H1 (cell line): ENCODE data around the gene ALOX15. TPM values are rescaled to one million over a fixed set of nuclear protein-coding genes. Genes with fewer than 3 reads are reported as not detected.

Experiments
- CTCF ChIA-PET: fragments of 300-600 bp; sonication (Branson Sonifier 250); formaldehyde crosslinking; loops from one replicate; lab custom pipeline; 2021; ENCODE audit not compliant: partially characterized antibody; lab: Charles Lee
- POLR2A ChIA-PET: fragments of 300-600 bp; sonication (Branson Sonifier 250); formaldehyde crosslinking; loops from one replicate; lab custom pipeline; 2021; ENCODE audit warnings: inconsistent platforms; ENCODE audit not compliant: partially characterized antibody; lab: Charles Lee
- DNase-seq, 2 experiments: peaks; one replicate each; pipeline versions ENCODE4 v3.0.0 to v3.0.0-alpha.2; 2010 to 2022; ENCODE audit warnings: low spot score in 2 of 2, low read depth in 1 of 2, mixed read lengths in 1 of 2
- FAIRE-seq: peaks from 2 replicates; lab custom pipeline; 2011; peaks lifted over from hg19 to GRCh38; lab: Jason Lieb, UNC
- H2AFZ ChIP-seq: 2 replicates; pipeline ENCODE4 v1.8.1; 2012; ENCODE audit warnings: low read length, inconsistent platforms
- H2AK5ac ChIP-seq: 2 replicates; pipeline ENCODE4 v1.6.1; 2013; ENCODE audit warnings: low read depth, low read length
- H2BK120ac ChIP-seq: replicated peaks from 2 replicates; pipeline ENCODE3; 2013; ENCODE audit warnings: low read depth, low read length, inconsistent platforms
- H2BK12ac ChIP-seq: 2 replicates; pipeline ENCODE4 v1.6.1; 2013; ENCODE audit warnings: low read depth, low read length
- H2BK15ac ChIP-seq: 2 replicates; pipeline ENCODE4 v1.6.1; 2013; ENCODE audit warnings: low read length
- H2BK20ac ChIP-seq: 2 replicates; pipeline ENCODE4 v1.6.1; 2013; ENCODE audit warnings: low read length
- H2BK5ac ChIP-seq: 2 replicates; pipeline ENCODE4 v1.6.1; 2013; ENCODE audit warnings: low read depth, low read length
- H3K14ac ChIP-seq: 2 replicates; pipeline ENCODE4 v1.6.1; 2013; ENCODE audit warnings: inconsistent platforms; ENCODE audit not compliant: insufficient read length
- H3K18ac ChIP-seq: 2 replicates; pipeline ENCODE4 v1.6.1; 2013; ENCODE audit warnings: low read length; ENCODE audit errors: extremely low read depth
- H3K23ac ChIP-seq: 2 replicates; pipeline ENCODE4 v1.6.1; 2013; ENCODE audit warnings: inconsistent platforms; ENCODE audit not compliant: insufficient read length
- H3K23me2 ChIP-seq: 2 replicates; pipeline ENCODE4 v1.6.1; 2013; ENCODE audit warnings: low read depth, low read length
- H3K27ac ChIP-seq: 2 replicates; pipeline ENCODE4 v1.6.1; 2011; ENCODE audit warnings: low read depth, low read length, inconsistent platforms
- H3K27me3 ChIP-seq, 4 experiments: replicated peaks in 1 of 4; 1 replicate in 1 of 4; 2 replicates in 3 of 4; pipeline versions ENCODE4 v1.6.1 to v1.8.1; 2011 to 2013; ENCODE audit warnings: low read length in 3 of 4, mild to moderate bottlenecking in 3 of 4, inconsistent platforms in 2 of 4, mixed read lengths in 2 of 4, moderate library complexity in 1 of 4; ENCODE audit not compliant: control insufficient read depth in 3 of 4, insufficient read depth in 3 of 4; ENCODE audit errors: extremely low read depth in 1 of 4
- H3K36me3 ChIP-seq, 4 experiments: 2 replicates each; pipeline versions ENCODE4 v1.6.1 to v1.8.1; 2011 to 2013; ENCODE audit warnings: mild to moderate bottlenecking in 4 of 4, low read length in 3 of 4, moderate library complexity in 2 of 4, control low read depth in 1 of 4, inconsistent platforms in 1 of 4; ENCODE audit not compliant: insufficient read depth in 4 of 4, control insufficient read depth in 2 of 4
- H3K4ac ChIP-seq: replicated peaks from 2 replicates; pipeline ENCODE3; 2013; ENCODE audit warnings: low read length, low read depth, mixed read lengths, inconsistent platforms; ENCODE audit not compliant: insufficient read length
- H3K4me1 ChIP-seq, 4 experiments: replicated peaks in 1 of 4; 1 replicate in 1 of 4; 2 replicates in 3 of 4; pipeline versions ENCODE4 v1.6.1 to v1.8.1; 2011 to 2013; ENCODE audit warnings: low read length in 3 of 4, inconsistent platforms in 2 of 4, mixed read lengths in 1 of 4; ENCODE audit not compliant: insufficient read depth in 4 of 4, control insufficient read depth in 3 of 4
- H3K4me2 ChIP-seq, 2 experiments: 2 replicates each; pipeline versions ENCODE4 v1.6.1 to v1.8.1; 2011 to 2013; ENCODE audit warnings: low read depth in 2 of 2, low read length in 2 of 2, control low read depth in 1 of 2, inconsistent platforms in 1 of 2, mild to moderate bottlenecking in 1 of 2; ENCODE audit not compliant: insufficient read depth in 1 of 2
- H3K4me3 ChIP-seq, 4 experiments: fragments of 200-600, 300-600 bp in 1 of 4; sonication (generic), shearing (Covaris generic), sonication (Bioruptor Twin) in 1 of 4; 2 replicates each; pipeline versions ENCODE4 v1.5.1 to v1.8.1; 2011 to 2016; ENCODE audit warnings: low read length in 4 of 4, low read depth in 3 of 4, control low read depth in 2 of 4, inconsistent platforms in 2 of 4, mild to moderate bottlenecking in 2 of 4, mixed read lengths in 1 of 4, moderate library complexity in 1 of 4; ENCODE audit not compliant: insufficient read depth in 2 of 4; ENCODE audit errors: extremely low read depth in 1 of 4
- H3K56ac ChIP-seq: replicated peaks from 2 replicates; pipeline ENCODE3; 2013; ENCODE audit warnings: low read depth, mild to moderate bottlenecking, mixed read lengths, low read length, inconsistent platforms; ENCODE audit not compliant: insufficient read length
- H3K79me1 ChIP-seq: 2 replicates; pipeline ENCODE4 v1.6.1; 2013; ENCODE audit warnings: low read depth, low read length, control low read depth
- H3K79me2 ChIP-seq, 2 experiments: 2 replicates each; pipeline versions ENCODE4 v1.6.1 to v1.8.1; 2012 to 2013; ENCODE audit warnings: low read length in 2 of 2, mild to moderate bottlenecking in 2 of 2, inconsistent platforms in 1 of 2; ENCODE audit not compliant: insufficient read depth in 2 of 2, control insufficient read depth in 1 of 2
- H3K9ac ChIP-seq, 4 experiments: replicated peaks in 1 of 4; 1 replicate in 1 of 4; 2 replicates in 3 of 4; pipeline versions ENCODE4 v1.6.1 to v1.8.1; 2011 to 2013; ENCODE audit warnings: low read depth in 3 of 4, low read length in 3 of 4, control low read depth in 2 of 4, mild to moderate bottlenecking in 2 of 4, moderate library complexity in 2 of 4, inconsistent platforms in 1 of 4; ENCODE audit errors: extremely low read depth in 1 of 4
- H3K9me3 ChIP-seq, 2 experiments: 2 replicates each; pipeline versions ENCODE4 v1.6.1 to v1.8.1; 2012 to 2013; ENCODE audit warnings: mild to moderate bottlenecking in 2 of 2, moderate library complexity in 2 of 2, control low read depth in 1 of 2, inconsistent platforms in 1 of 2, low read depth in 1 of 2, low read length in 1 of 2, mixed read lengths in 1 of 2; ENCODE audit not compliant: insufficient read depth in 2 of 2
- H4K20me1 ChIP-seq, 2 experiments: replicated peaks in 1 of 2; 2 replicates each; pipeline versions ENCODE3 to v1.8.1; 2011 to 2013; ENCODE audit warnings: inconsistent platforms in 2 of 2, low read length in 2 of 2, mild to moderate bottlenecking in 1 of 2; ENCODE audit not compliant: insufficient read depth in 2 of 2, control insufficient read depth in 1 of 2
- H4K5ac ChIP-seq: 2 replicates; pipeline ENCODE4 v1.6.1; 2013; ENCODE audit warnings: low read length, low read depth, mixed read lengths, inconsistent platforms; ENCODE audit not compliant: insufficient read length
- H4K8ac ChIP-seq: 2 replicates; pipeline ENCODE4 v1.8.0; 2013; ENCODE audit warnings: mild to moderate bottlenecking, moderate library complexity, low read length, inconsistent platforms; ENCODE audit not compliant: insufficient read depth; ENCODE audit errors: extremely low read depth
- H4K91ac ChIP-seq: replicated peaks from 2 replicates; pipeline ENCODE3; 2013; ENCODE audit warnings: low read length, mixed read lengths, inconsistent platforms; ENCODE audit not compliant: insufficient read length
- KDM5A ChIP-seq: fragments of 200-600 bp; IDR thresholded peaks from 2 replicates; pipeline ENCODE4 v1.7.1; 2012; ENCODE audit warnings: mild to moderate bottlenecking, low read length, inconsistent platforms, mixed read lengths
- POLR2A ChIP-seq, 2 experiments: IDR thresholded peaks; 1 replicate in 1 of 2; 2 replicates in 1 of 2; pipeline ENCODE4 v1.6.1; 2011; ENCODE audit warnings: low read depth in 2 of 2, low read length in 2 of 2, mild to moderate bottlenecking in 2 of 2; ENCODE audit errors: control extremely low read depth in 1 of 2
- WGBS, 2 experiments: shearing (Covaris generic) in 1 of 2; methylation state at CpG; one replicate each; pipeline versions ENCODE4 v1.1.6 to v1.1.7; 2013 to 2015; ENCODE audit warnings: low lambda C conversion rate in 2 of 2, mixed read lengths in 2 of 2, inconsistent platforms in 1 of 2, low coverage in 1 of 2, missing lambda C conversion rate in 1 of 2; ENCODE audit not compliant: insufficient replicate concordance in 2 of 2, insufficient coverage in 1 of 2, insufficient read length in 1 of 2; ENCODE audit errors: extremely low coverage in 1 of 2, missing lambda C conversion rate in 1 of 2; 5-methylcytosine and 5-hydroxymethylcytosine counted together
- polyA plus RNA-seq, 7 experiments: library from polyadenylated mRNA; depleted of rRNA in 3 of 7; stranded (reverse) in 5 of 7; unstranded in 2 of 7; fragments of >200 nt in 5 of 7; fragments of 200-250 nt in 2 of 7; gene quantifications; 1 replicate in 5 of 7; 2 replicates in 1 of 7; 4 replicates in 1 of 7; pipeline versions ENCODE4 v1.2.1 to v1.2.3, GENCODE V29; 2011 to 2013; ENCODE audit warnings: missing spikeins in 2 of 7, mixed read lengths in 2 of 7
- total RNA-seq: library from RNA; stranded (reverse); fragmentation: NEBNext Ultra II Directional; extraction: Animal tissue kit (Norgen Biotek cat#: 25700); gene quantifications from 2 replicates; pipeline ENCODE4 v1.2.1, GENCODE V29; 2021
- TF ChIP-seq, protein P1 (sequence below): IDR thresholded peaks from 2 replicates; pipeline ENCODE4 v1.6.1; 2012; ENCODE audit warnings: low read length, inconsistent platforms
- TF ChIP-seq, protein P2 (sequence below): IDR thresholded peaks from 2 replicates; pipeline ENCODE4 v1.6.1; 2011; ENCODE audit warnings: low read depth, mild to moderate bottlenecking, low read length; ENCODE audit not compliant: insufficient read depth

Gene ALOX15
- total and polyA plus RNA-seq, 2 of the 8 experiments (the other 6 are each of a cell fraction or from before 2014, with no cell fraction given): 1.5 to 1.7 TPM

DNA sequence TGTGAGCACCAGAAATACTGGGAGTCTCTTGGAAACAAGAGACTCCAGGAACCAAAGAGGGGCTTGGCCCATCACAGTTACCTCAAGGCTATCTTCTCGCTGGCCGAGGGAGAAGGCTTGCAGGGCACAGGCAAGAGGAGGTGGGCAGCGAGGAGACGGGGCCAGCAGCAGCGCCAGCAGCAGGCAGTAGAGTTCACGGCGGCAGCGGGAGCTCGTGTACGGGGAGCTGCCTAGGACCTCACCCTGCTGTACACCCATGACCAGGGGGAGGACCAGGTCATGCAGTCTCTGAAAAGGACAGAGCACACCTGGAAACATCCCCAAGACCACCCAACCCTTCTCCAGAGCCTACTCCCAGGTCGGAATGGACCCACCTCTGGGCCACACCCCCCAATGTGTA is 31.7 kb upstream of the ALOX15 start:
- no peak overlapping the region for H2BK120ac ChIP-seq
- H3K79me2 ChIP-seq: no peaks in the 10 kb centered on the region
- H4K91ac ChIP-seq: no peak overlapping the region
- H3K27me3 ChIP-seq: no peaks in the 10 kb centered on the region
- H2BK15ac ChIP-seq: no peak overlapping the region
- H3K23me2 ChIP-seq: no peaks in the 10 kb centered on the region
- no peak overlapping the region for H3K9ac ChIP-seq
- H2AFZ ChIP-seq: no peak overlapping the region
- H4K5ac ChIP-seq: no peak overlapping the region
- no peaks in the 10 kb centered on the region for H3K9me3 ChIP-seq
- H2BK12ac ChIP-seq: no peak overlapping the region
- no peak overlapping the region for H3K4me3 ChIP-seq
- no peak overlapping the region for H4K8ac ChIP-seq
- peaks cover 8 to 19% of the 10 kb centered on the region in 2 experiments for H4K20me1 ChIP-seq
- no peak for TF ChIP-seq POLR2A (IDR thresholded peaks at IDR 0.05; ENCODE audit: control extremely low read depth in 1 of 2, low read depth in 2 of 2, low read length in 2 of 2)
- TF ChIP-seq, protein P1, sequence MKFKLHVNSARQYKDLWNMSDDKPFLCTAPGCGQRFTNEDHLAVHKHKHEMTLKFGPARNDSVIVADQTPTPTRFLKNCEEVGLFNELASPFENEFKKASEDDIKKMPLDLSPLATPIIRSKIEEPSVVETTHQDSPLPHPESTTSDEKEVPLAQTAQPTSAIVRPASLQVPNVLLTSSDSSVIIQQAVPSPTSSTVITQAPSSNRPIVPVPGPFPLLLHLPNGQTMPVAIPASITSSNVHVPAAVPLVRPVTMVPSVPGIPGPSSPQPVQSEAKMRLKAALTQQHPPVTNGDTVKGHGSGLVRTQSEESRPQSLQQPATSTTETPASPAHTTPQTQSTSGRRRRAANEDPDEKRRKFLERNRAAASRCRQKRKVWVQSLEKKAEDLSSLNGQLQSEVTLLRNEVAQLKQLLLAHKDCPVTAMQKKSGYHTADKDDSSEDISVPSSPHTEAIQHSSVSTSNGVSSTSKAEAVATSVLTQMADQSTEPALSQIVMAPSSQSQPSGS: no peak
- TF ChIP-seq KDM5A: no peak
- TF ChIP-seq, protein P2, sequence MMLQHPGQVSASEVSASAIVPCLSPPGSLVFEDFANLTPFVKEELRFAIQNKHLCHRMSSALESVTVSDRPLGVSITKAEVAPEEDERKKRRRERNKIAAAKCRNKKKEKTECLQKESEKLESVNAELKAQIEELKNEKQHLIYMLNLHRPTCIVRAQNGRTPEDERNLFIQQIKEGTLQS: no peak
- FAIRE-seq (no peak), DNase-seq (no peak)
- POLR2A ChIA-PET: interaction anchor here (1.0 kb wide), 1 partner anchor 23 kb away, joined by 3 read pairs; no protein-coding TSS in a partner anchor
- 89% methylated on average over 11 of the region's 11 CpGs; no CpG with 5 or more reads in 1 of the 2 experiments for WGBS, 2 experiments
- no peak overlapping the region for H2AK5ac ChIP-seq
- CTCF ChIA-PET: no interaction called here
- no peak overlapping the region for H3K18ac ChIP-seq
- H2BK20ac ChIP-seq: no peak overlapping the region
- no peak overlapping the region for H3K4ac ChIP-seq
- H3K14ac ChIP-seq: no peak overlapping the region
- H3K56ac ChIP-seq: no peak overlapping the region
- H3K23ac ChIP-seq: no peak overlapping the region
- peaks cover 33 to 68% (median 65%) of the 10 kb centered on the region in 4 experiments for H3K36me3 ChIP-seq
- H3K4me2 ChIP-seq: no peak overlapping the region
- H3K27ac ChIP-seq: no peak overlapping the region
- no peak overlapping the region for H2BK5ac ChIP-seq
- no peaks in the 10 kb centered on the region for H3K4me1 ChIP-seq
- H3K79me1 ChIP-seq: no peaks in the 10 kb centered on the region
